Astrocyte (in vitro differentiated cells and primary cell): ENCODE results near the gene AMMECR1L.

Experiments used
- EZH2 ChIP-seq: IDR thresholded peaks from 2 replicates; pipeline ENCODE4 v1.6.1; 2012; ENCODE audit warnings: mild to moderate bottlenecking, low read length, inconsistent platforms; ENCODE audit not compliant: insufficient read depth
- TF ChIP-seq, protein P1 (sequence below): IDR thresholded peaks from 2 replicates; pipeline ENCODE4 v1.5.1; 2011; ENCODE audit warnings: low read depth, mild to moderate bottlenecking, inconsistent platforms, low read length, moderate library complexity; ENCODE audit not compliant: insufficient read depth

DNA sequence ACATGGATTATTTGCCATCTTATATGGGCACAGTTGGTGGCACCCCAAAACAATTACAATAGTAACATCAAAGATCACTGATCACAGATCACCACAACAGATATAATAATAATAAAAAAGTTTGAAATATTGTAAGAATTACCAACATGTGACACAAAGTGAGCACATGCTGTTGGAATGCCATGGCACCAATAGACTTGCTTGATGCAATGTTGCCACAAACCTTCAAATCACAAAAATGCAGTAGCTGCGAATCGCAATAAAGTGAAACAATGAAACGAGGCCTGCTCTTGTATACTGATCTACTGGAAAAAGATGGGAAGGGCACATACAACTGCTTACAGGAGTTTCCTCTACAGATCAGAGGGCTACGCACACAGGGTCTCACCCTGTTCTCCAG lies 32.2 kb upstream of the AMMECR1L start:
- TF ChIP-seq, protein P1, sequence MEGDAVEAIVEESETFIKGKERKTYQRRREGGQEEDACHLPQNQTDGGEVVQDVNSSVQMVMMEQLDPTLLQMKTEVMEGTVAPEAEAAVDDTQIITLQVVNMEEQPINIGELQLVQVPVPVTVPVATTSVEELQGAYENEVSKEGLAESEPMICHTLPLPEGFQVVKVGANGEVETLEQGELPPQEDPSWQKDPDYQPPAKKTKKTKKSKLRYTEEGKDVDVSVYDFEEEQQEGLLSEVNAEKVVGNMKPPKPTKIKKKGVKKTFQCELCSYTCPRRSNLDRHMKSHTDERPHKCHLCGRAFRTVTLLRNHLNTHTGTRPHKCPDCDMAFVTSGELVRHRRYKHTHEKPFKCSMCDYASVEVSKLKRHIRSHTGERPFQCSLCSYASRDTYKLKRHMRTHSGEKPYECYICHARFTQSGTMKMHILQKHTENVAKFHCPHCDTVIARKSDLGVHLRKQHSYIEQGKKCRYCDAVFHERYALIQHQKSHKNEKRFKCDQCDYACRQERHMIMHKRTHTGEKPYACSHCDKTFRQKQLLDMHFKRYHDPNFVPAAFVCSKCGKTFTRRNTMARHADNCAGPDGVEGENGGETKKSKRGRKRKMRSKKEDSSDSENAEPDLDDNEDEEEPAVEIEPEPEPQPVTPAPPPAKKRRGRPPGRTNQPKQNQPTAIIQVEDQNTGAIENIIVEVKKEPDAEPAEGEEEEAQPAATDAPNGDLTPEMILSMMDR: no peak
- TF ChIP-seq EZH2: no peak
